C4-2B (cell line): ENCODE measurements around the gene GPR26.
A peak's percentile ranks its signal among the peaks of the same experiment; 100 is the strongest.

ENCODE experiments used
- H3K27ac ChIP-seq: fragments of 450-650 bp; 2 replicates; pipeline ENCODE4 v1.5.1; 2017
- CTCF ChIP-seq: fragments of 450-650 bp; conservative IDR thresholded peaks from 2 replicates; pipeline ENCODE4 v1.5.1; 2017; ENCODE audit warnings: mild to moderate bottlenecking
- ZFX ChIP-seq: fragments of 450-650 bp; IDR thresholded peaks from 2 replicates; pipeline ENCODE4 v1.6.1; 2017

GPR26 gene

GRCh38 chr10:123741711-123742110 is 75.6 kb downstream of the GPR26 start:
- no peak overlapping the region for H3K27ac ChIP-seq
- no peak for TF ChIP-seq CTCF

GRCh38 chr10:123742751-123743440 is 76.7 kb downstream of the GPR26 start:
- TF ChIP-seq ZFX, result no peak
- no peak for TF ChIP-seq CTCF

GRCh38 chr10:123743441-123744223 is 77.5 kb downstream of the GPR26 start:
- peak overlapping the region; percentile 23 for H3K27ac ChIP-seq
- TF ChIP-seq ZFX, result no peak
- TF ChIP-seq CTCF, result no peak

More at GRCh38 chr10:123742751-123743440, 76.7 kb downstream of the GPR26 start:
- peak overlapping the region; percentile 23; the same call in 1 of the 2 replicates for H3K27ac ChIP-seq

GRCh38 chr10:123744224-123744536 is 78.0 kb downstream of the GPR26 start:
- peak overlapping the region; percentile 23 for H3K27ac ChIP-seq
- TF ChIP-seq CTCF (no peak), ZFX (no peak)
